MM.1S (cell line): ENCODE results near the gene MATK.

Experiments used
- DNase-seq: peaks from one replicate; pipeline ENCODE4 v3.0.0-alpha.2; 2015
- H2AFZ ChIP-seq: fragments of 300-600 bp; sonication (generic); 2 replicates; pipeline ENCODE4 v1.6.0; 2016; ENCODE audit warnings: antibody characterized with exemption, low read length
- H3F3A ChIP-seq: fragments of 300-600 bp; sonication (generic); 2 replicates; pipeline ENCODE4 v1.6.1; 2016; ENCODE audit warnings: mild to moderate bottlenecking, antibody characterized with exemption, low read length, moderate library complexity, mixed read lengths; ENCODE audit not compliant: insufficient read depth
- H3K27ac ChIP-seq: fragments of 300-600 bp; sonication (generic); 2 replicates; pipeline ENCODE4 v1.5.1; 2016; ENCODE audit warnings: mild to moderate bottlenecking, low read length
- H3K27me3 ChIP-seq: fragments of 300-600 bp; sonication (generic); replicated peaks from 2 replicates; pipeline ENCODE4 v1.6.0; 2016; ENCODE audit warnings: low read length; ENCODE audit not compliant: insufficient read depth
- H3K36me3 ChIP-seq: fragments of 300-600 bp; sonication (generic); replicated peaks from 2 replicates; pipeline ENCODE4 v1.6.1; 2016; ENCODE audit warnings: mild to moderate bottlenecking, low read length, mixed read lengths; ENCODE audit not compliant: insufficient read depth
- H3K4me1 ChIP-seq: fragments of 300-600 bp; sonication (generic); 2 replicates; pipeline ENCODE4 v1.6.1; 2016; ENCODE audit warnings: low read length, mixed read lengths
- H3K4me2 ChIP-seq: fragments of 300-600 bp; sonication (generic); 2 replicates; pipeline ENCODE4 v1.6.0; 2016; ENCODE audit warnings: low read depth, low read length
- H3K4me3 ChIP-seq: fragments of 300-600 bp; sonication (generic); 2 replicates; pipeline ENCODE4 v1.5.1; 2016; ENCODE audit warnings: low read length, mixed read lengths
- H3K79me2 ChIP-seq: fragments of 300-600 bp; sonication (generic); 2 replicates; pipeline ENCODE4 v1.6.1; 2016; ENCODE audit warnings: mixed run types, low read length, mixed read lengths
- H3K9ac ChIP-seq: fragments of 300-600 bp; sonication (generic); 2 replicates; pipeline ENCODE4 v1.6.1; 2016; ENCODE audit warnings: low read length, mixed read lengths
- H3K9me2 ChIP-seq: fragments of 300-600 bp; sonication (generic); replicated peaks from 2 replicates; pipeline ENCODE4 v1.6.1; 2016; ENCODE audit warnings: mild to moderate bottlenecking, low read length, mixed read lengths; ENCODE audit not compliant: insufficient read depth
- H3K9me3 ChIP-seq: fragments of 300-600 bp; sonication (generic); replicated peaks from 2 replicates; pipeline ENCODE4 v1.6.1; 2016; ENCODE audit warnings: mild to moderate bottlenecking, low read length, mixed read lengths; ENCODE audit not compliant: insufficient read depth
- H4K20me1 ChIP-seq: fragments of 300-600 bp; sonication (generic); 2 replicates; pipeline ENCODE4 v1.6.1; 2016; ENCODE audit warnings: mild to moderate bottlenecking, low read length, moderate library complexity, mixed read lengths; ENCODE audit not compliant: insufficient read depth
- EZH2 ChIP-seq: fragments of 300-600 bp; sonication (generic); optimal IDR thresholded peaks from 2 replicates; pipeline ENCODE3; 2017; ENCODE audit warnings: low read depth, mild to moderate bottlenecking, antibody characterized with exemption, low read length, mixed read lengths
- EZH2phosphoT487 ChIP-seq: fragments of 300-600 bp; sonication (generic); IDR thresholded peaks from 2 replicates; pipeline ENCODE4 v1.6.1; 2018; ENCODE audit warnings: antibody characterized with exemption, low read length
- TF ChIP-seq, protein P1 (sequence below): fragments of 300-600 bp; sonication (generic); IDR thresholded peaks from 2 replicates; pipeline ENCODE4 v1.5.1; 2016; ENCODE audit warnings: antibody characterized with exemption, low read length, mixed read lengths

MATK gene

DNA sequence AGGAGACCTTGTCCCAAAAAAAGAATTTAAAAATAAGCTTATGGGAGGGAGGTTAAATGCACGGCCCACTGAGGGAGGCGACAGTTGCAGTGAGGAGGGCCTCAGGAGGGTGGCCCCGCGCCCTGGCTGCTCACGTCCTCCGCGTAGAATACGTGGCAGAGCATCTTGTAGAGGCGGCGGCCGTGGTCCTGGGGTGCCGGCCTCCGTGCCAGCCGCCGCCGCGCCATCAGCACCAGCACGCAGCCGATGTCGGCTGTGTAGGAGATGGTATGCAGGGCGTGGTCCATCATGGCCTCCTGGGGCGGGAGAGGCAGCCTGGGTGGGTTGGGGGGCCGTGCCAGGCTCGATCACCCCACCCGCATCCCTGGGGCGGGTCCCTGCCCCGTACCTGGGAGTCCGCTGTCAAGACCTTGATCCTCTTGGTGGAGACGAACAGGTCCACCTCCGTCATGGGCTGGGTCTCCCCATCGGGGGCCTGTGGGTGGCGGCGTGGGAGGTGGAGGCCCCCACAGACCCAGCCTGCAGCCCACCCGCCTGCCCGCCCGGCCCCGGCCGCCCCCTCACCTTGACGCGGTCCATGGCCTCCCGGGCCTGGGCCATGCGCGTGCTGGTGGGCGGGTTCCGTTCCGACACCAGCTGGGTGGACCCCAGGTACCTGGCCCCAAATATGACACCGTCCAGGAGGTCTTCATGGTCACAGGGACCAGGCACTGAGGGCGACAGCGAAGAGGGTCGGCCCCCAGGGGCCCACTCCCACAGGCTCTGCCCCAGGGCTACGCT lies 32.4 kb downstream of the MATK start:
- H3K9me3 ChIP-seq: no peaks in the 10 kb centered on the region
- no peaks in the 10 kb centered on the region for H3K4me1 ChIP-seq
- H3K4me2 ChIP-seq: no peak overlapping the region
- H2AFZ ChIP-seq: no peak overlapping the region
- no peaks in the 10 kb centered on the region for H3K27me3 ChIP-seq
- no peak overlapping the region for H3K4me3 ChIP-seq
- H3K9me2 ChIP-seq: no peaks in the 10 kb centered on the region
- H4K20me1 ChIP-seq: no peaks in the 10 kb centered on the region
- H3K9ac ChIP-seq: no peak overlapping the region
- no peak for TF ChIP-seq EZH2phosphoT487
- no peaks in the 10 kb centered on the region for H3F3A ChIP-seq
- H3K27ac ChIP-seq: no peak overlapping the region
- H3K36me3 ChIP-seq: no peaks in the 10 kb centered on the region
- DNase-seq: no peak
- no peaks in the 10 kb centered on the region for H3K79me2 ChIP-seq

DNA sequence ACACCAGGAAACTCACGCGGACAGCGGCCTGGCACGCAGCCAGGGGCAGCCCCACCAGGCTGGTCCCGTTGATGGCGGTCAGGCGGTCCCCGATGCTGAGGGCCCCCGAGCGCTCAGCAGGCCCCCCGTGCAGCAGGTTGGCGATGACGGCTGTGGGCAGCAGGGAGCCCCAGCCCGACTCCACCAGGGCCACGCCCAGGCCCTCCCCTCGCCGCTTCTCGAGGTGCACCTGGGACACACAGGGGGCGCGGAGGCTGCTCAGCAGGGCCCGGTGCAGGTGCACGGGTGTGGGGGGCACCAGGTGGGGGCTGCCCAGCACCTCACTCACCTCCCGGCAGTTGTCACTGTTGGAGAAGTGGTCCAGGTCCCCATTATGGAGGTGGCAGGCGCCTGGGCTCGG lies 33.7 kb downstream of the MATK start:
- Histone ChIP-seq H3K9me3 (no peaks in the 10 kb centered on the region), H3K27ac (no peak overlapping the region), H3K27me3 (no peaks in the 10 kb centered on the region), H3K4me1 (no peaks in the 10 kb centered on the region), H3F3A (no peaks in the 10 kb centered on the region), H3K4me2 (no peak overlapping the region), H3K4me3 (no peak overlapping the region), H4K20me1 (no peaks in the 10 kb centered on the region), H3K9me2 (no peaks in the 10 kb centered on the region), H3K79me2 (no peaks in the 10 kb centered on the region), H3K9ac (no peak overlapping the region), H3K36me3 (no peaks in the 10 kb centered on the region), H2AFZ (no peak overlapping the region)
- no peak for DNase-seq
- TF ChIP-seq, protein P1, sequence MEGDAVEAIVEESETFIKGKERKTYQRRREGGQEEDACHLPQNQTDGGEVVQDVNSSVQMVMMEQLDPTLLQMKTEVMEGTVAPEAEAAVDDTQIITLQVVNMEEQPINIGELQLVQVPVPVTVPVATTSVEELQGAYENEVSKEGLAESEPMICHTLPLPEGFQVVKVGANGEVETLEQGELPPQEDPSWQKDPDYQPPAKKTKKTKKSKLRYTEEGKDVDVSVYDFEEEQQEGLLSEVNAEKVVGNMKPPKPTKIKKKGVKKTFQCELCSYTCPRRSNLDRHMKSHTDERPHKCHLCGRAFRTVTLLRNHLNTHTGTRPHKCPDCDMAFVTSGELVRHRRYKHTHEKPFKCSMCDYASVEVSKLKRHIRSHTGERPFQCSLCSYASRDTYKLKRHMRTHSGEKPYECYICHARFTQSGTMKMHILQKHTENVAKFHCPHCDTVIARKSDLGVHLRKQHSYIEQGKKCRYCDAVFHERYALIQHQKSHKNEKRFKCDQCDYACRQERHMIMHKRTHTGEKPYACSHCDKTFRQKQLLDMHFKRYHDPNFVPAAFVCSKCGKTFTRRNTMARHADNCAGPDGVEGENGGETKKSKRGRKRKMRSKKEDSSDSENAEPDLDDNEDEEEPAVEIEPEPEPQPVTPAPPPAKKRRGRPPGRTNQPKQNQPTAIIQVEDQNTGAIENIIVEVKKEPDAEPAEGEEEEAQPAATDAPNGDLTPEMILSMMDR: no peak
- no peak for TF ChIP-seq EZH2phosphoT487
- no peak for TF ChIP-seq EZH2

- Histone ChIP-seq H3K4me2 (no peak overlapping the region), H3F3A (no peaks in the 10 kb centered on the region), H3K4me1 (no peaks in the 10 kb centered on the region), H3K27ac (no peak overlapping the region), H2AFZ (no peak overlapping the region), H3K9me2 (no peaks in the 10 kb centered on the region), H3K36me3 (no peaks in the 10 kb centered on the region), H4K20me1 (no peaks in the 10 kb centered on the region), H3K79me2 (no peaks in the 10 kb centered on the region), H3K9me3 (no peaks in the 10 kb centered on the region), H3K27me3 (no peaks in the 10 kb centered on the region), H3K4me3 (no peak overlapping the region), H3K9ac (no peak overlapping the region)
- DNase-seq: no peak
- TF ChIP-seq, protein P1: no peak
- TF ChIP-seq EZH2 (no peak), EZH2phosphoT487 (no peak)
Observed at GRCh38 chr19:3751236-3751635, 34.9 kb downstream of the MATK start.

- Histone ChIP-seq H3K4me3 (no peak overlapping the region), H3K9me2 (no peaks in the 10 kb centered on the region), H3K27ac (no peak overlapping the region), H3F3A (no peaks in the 10 kb centered on the region), H3K9ac (no peak overlapping the region), H4K20me1 (no peaks in the 10 kb centered on the region), H3K4me2 (no peak overlapping the region), H2AFZ (no peak overlapping the region), H3K36me3 (no peaks in the 10 kb centered on the region), H3K27me3 (no peaks in the 10 kb centered on the region; the same call in 1 of the 2 replicates), H3K9me3 (no peaks in the 10 kb centered on the region), H3K79me2 (no peaks in the 10 kb centered on the region), H3K4me1 (no peaks in the 10 kb centered on the region)
- no peak for DNase-seq
- TF ChIP-seq, protein P1: no peak
Observed at GRCh38 chr19:3750211-3750610, 36.0 kb downstream of the MATK start.
